ENCODE measurements around the gene KRTAP10-8. TPM values are rescaled to one million over a fixed set of nuclear protein-coding genes. Genes with fewer than 3 reads are reported as not detected.

Gene KRTAP10-8, protein sequence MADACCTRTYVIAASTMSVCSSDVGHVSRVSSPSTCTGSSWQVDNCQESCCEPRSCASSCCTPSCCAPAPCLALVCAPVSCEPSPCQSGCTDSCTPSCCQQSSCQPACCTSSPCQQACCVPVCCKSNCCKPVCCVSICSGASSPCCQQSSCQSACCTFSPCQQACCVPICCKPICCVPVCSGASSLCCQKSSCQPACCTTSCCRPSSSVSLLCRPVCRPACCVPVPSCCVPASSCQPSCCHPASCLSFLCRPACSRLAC
- total RNA-seq: not detected

DNA sequence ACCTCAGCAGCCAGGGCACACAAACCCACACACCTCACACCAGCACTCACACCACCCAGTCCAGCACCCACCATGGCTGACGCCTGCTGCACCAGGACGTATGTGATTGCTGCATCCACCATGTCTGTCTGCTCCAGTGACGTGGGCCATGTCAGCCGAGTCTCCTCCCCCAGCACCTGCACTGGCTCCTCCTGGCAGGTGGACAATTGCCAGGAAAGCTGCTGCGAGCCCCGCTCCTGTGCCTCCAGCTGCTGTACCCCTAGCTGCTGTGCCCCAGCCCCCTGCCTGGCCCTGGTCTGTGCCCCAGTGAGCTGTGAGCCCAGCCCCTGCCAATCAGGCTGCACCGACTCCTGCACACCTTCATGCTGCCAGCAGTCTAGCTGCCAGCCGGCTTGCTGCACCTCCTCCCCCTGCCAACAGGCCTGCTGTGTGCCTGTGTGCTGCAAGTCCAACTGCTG, at the start of gene KRTAP10-8:
KRTAP10-8 (plus strand) TSS at position 51 of the 458 bp plus-strand sequence; CDS start at position 73, 22 bp downstream.
- ATAC-seq (ENCODE audit: low FRiP score) (no peak), DNase-seq (ENCODE audit: low spot score) (no peak)
- TF ChIP-seq, protein P1, sequence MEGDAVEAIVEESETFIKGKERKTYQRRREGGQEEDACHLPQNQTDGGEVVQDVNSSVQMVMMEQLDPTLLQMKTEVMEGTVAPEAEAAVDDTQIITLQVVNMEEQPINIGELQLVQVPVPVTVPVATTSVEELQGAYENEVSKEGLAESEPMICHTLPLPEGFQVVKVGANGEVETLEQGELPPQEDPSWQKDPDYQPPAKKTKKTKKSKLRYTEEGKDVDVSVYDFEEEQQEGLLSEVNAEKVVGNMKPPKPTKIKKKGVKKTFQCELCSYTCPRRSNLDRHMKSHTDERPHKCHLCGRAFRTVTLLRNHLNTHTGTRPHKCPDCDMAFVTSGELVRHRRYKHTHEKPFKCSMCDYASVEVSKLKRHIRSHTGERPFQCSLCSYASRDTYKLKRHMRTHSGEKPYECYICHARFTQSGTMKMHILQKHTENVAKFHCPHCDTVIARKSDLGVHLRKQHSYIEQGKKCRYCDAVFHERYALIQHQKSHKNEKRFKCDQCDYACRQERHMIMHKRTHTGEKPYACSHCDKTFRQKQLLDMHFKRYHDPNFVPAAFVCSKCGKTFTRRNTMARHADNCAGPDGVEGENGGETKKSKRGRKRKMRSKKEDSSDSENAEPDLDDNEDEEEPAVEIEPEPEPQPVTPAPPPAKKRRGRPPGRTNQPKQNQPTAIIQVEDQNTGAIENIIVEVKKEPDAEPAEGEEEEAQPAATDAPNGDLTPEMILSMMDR (IDR thresholded peaks at IDR 0.05): no peak

DNA sequence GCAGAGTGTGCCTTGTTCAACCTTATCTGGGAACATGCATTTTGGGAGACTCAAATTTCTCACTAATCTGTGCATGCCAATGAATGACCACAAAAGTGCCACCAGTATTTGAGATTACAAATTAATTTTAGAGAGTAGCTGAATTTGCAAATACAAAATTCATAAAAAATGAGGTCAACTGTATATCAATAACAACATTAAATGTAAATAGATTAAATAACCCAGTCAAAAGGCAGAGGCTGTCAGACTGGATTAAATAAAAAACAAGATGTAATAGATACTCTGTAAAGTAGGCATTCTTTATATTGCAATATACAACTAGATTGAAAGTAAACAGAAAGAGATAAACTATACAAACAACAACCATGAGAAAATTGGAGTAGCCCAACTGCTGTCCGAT, 47.8 kb upstream of the KRTAP10-8 start:
- ATAC-seq (ENCODE audit: low FRiP score) (no peak), DNase-seq (ENCODE audit: low spot score) (no peak)
- TF ChIP-seq, protein P1 (IDR thresholded peaks at IDR 0.05): no peak

DNA sequence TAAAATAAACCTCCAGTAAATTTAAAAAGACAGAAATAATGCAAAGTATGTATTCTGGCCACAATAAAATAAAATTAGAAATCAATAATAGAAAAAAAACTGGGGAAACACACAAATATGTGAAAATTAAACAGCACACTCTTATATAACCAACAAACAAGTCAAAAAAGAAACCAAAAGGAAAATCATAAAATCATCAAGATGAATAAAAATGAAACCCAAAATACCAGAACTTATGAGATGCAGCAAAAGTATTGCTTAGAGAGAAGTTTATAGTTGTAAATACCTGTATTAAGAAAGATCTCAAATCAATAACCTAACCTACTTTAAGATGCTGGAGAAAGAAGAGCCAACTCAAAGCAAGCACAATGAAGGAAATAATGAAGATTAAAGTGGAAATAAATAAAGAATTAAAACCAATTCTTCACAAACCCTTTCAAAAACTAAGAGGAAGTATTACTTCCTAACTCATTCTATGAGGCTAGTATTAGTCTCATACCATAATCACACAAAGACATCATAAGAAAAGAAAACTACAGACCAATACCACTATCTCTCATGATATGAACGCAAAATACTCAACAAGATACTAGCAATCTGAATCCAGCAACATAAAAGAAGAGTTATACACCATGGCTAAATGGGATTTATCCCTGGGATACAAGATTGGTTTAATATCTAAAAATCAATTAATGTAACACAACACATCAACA, 46.8 kb upstream of the KRTAP10-8 start:
- TF ChIP-seq, protein P1 (IDR thresholded peaks at IDR 0.05): no peak
- ATAC-seq (ENCODE audit: low FRiP score) (no peak), DNase-seq (ENCODE audit: low spot score) (no peak)

DNA sequence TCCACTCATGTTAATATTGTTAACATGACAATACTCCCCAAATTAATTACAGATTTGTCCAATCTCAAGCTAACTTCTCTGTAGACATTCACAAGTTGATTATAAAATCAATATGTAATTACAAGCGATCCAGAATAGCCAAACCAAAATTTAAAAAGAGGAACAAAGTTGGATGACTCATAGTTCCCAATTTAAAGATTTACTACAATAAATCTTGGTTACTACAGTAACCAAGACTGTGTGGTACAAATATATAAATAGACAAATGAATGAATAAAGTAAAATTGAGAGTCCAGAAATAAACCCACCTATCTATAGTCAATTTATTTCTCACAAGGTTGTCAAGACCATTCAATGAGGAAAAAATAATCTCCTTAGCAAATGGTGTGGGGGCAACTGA, 45.5 kb upstream of the KRTAP10-8 start:
- ATAC-seq (ENCODE audit: low FRiP score) (no peak), DNase-seq (ENCODE audit: low spot score) (no peak)
- TF ChIP-seq, protein P1 (IDR thresholded peaks at IDR 0.05): no peak

DNA sequence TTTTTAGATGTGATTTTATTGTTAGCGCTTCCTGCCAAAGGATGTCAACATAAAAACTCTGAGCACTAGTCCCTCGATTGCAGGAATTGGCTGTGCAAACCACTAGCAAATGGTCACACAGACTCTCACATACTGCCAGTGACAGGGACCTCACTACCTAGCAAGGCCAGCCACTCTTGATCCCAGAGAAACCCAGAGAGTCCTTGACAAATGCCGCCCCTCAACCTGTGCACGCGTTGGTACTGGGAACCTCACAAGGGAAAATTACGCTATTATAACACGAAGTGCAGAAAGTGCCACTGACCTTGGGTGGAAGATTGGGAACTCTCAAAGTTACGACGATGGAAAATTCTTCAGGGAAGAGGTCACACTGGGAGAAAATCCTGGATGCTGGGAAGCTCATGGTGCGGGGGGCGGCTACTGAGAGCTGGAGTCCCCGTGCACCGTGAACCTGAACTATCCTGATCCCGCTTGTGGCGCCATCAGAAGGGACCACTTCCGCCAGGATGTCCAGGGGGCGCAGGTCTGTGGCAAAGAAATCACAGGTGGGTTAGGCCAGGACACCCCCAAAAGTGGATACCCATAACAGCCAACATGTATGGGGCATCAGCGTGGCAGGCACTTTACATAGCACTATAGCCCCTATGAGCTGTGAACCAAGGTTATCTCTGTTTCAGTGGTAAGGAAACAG, 44.3 kb upstream of the KRTAP10-8 start:
- ATAC-seq (ENCODE audit: low FRiP score) (no peak), DNase-seq (ENCODE audit: low spot score) (no peak)
- TF ChIP-seq, protein P1 (IDR thresholded peaks at IDR 0.05): no peak

DNA sequence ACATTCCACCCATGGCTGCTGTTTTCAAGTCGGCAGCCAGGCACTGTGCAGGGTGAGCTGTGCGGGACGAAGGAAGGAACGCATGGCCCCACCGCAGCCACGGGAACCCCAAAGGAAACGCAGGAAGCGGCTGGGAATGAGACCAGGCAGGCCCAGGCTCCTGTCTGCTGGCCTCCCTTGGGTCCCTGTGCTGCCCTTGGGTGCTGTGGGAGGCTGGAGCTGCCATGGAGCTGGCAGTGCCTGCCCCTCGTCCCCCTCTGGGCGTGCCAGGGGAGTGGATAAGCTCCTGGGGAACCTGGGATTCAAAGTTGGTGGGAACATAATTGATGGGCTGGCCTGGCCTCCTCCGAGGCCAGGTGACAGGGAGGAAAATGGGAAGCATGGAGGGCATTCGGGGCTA, 43.6 kb upstream of the KRTAP10-8 start:
- TF ChIP-seq, protein P1 (IDR thresholded peaks at IDR 0.05): no peak
- no peak for ATAC-seq (ENCODE audit: low FRiP score)
- no peak for DNase-seq (ENCODE audit: low spot score)

Data from omental fat pad (tissue), 4 donors.